HG02943 (cell line): ENCODE results near the gene CMBL.

Experiments
- ATAC-seq: cut with Tn5 transposase; IDR thresholded peaks from one replicate; pipeline ENCODE4 v1.9.1; 2021; ENCODE audit warnings: mild to moderate bottlenecking, low read depth, moderate library complexity; ENCODE audit not compliant: unreplicated experiment

Gene CMBL

DNA sequence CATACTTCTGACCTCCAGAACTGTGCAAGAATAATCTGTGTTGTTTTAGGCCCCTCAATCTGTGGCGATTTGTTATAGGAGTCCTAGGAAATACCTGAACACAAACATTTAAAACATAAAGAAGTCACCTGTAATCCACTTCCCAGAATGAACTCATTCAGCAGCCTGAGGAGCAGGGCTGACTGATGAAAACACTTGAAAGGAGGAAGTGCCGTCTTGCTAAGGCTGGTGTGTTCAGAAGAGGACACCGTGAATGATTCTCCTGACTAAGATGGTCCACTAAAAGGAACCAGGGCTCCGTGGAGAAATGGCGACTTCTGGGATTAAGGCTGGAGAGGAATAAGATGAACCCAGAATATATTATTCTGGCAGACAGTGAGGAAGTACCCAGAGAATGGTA lies 27.1 kb upstream of the CMBL start:
- ATAC-seq, result no peak

DNA sequence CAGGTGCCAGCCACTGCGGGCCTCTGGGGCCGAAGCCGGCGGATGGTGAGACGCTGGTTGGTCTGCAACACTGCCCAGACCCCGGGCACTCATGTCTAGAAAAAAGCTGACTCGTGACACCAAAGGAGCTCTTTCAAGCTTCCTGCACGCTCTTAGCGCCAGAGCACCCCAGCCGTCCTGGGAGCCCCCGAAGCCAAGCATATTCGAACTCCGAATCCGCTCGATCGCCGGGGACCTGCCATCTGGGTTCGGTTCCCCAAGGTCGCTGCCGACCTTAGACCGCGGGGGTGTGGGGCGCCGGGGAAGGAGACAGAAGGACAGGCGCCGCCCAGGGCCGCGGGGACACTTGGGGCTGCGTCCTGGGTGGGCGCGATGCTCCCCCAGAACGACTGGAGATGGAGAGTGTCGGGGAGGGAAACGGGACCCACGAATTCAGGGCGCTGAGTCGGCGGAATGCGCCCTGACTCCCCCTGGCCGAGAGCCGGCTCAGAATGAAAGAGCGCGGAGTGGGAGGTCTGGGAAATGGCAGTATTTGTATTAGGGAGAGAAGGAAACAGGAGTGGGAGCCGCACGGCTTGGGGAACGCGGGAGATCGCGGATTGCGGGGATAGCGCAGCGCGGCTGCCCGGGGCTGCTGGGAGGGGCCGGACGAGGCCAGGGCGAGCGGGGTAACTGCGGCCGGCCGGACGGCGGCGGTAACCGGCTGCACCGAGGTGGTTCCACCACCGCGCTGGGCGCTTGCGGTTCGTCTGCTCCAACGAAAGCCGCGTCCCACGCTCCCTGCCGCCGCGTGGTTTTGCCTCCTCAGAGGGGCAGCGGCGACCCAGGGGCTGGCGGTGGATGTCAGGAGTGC lies 25.7 kb upstream of the CMBL start:
- ATAC-seq, result peak; percentile 67

DNA sequence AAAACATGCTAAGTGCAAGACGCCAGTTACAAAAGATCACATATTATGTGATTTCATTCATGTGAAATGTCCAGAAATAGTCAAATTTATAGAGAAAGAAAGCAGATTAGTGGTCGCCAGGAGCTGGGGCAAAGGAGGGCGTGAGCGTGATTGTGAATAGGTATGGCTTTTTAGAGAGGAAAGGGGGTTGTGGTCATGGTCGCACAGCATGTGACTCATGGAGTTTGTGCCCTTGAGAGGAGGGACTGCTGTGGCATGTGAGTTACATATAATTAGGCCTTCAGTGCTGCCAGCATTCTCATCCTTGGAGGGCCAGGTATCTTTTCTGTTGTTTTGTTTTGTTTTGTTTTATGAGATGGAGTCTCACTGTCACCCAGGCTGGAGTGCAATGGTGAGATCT lies 24.6 kb upstream of the CMBL start:
- ATAC-seq, result no peak

DNA sequence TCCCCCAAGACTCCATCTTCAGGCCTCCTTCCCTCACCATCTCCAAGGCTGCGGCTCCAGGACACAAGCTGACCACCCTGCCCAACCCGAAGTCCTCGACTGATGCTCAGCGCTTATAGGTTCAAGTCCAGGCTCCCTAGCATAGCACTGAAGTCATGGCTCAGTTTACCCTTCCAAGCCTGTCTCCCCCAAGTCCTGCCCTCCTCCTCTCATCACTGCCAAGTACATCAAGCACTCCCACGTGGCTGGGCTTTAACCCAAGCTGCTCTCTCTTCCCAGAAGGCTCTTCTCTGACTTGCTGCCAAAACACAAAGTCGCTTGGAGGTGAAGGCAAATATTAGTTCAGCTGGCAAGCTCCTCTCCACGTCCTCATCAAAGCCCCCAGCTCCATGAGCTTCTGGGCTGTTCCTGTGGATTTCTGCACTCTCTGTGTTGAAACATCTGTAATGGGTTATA lies 23.7 kb upstream of the CMBL start:
- no peak for ATAC-seq

DNA sequence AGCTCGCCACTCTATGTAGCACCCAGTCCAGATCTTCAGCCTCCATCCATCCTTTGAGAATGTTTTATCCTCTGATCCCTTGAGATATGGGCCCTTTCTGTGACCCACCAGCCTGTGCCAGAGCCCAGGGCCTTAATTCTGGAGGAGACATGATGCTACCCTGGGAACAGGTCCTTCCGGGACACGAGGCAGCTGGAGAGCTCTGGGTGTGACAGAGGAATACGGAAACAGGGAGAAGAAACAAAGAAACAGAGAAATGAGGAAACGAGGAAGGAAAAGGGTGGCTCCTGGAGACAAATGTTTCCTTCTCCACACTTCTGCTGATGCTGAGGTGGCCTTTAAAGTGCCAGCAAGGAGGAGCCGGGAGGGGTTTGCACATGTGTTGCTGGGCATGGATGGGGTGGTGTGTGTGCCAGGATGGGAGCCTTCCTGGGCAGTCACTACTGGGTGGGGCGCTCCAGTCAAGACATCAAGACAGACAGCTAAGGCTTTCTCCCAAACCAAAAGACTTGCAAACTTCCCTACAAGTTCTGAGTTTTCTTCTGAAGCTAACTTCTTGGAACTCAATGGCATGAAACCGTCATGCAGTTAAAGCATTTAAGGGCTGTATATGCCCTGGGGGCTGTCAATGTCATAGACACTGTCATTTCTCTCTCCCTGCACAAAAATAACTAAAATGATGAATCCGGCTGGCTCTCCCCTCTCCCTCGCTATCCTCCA lies 23.0 kb upstream of the CMBL start:
- no peak for ATAC-seq

DNA sequence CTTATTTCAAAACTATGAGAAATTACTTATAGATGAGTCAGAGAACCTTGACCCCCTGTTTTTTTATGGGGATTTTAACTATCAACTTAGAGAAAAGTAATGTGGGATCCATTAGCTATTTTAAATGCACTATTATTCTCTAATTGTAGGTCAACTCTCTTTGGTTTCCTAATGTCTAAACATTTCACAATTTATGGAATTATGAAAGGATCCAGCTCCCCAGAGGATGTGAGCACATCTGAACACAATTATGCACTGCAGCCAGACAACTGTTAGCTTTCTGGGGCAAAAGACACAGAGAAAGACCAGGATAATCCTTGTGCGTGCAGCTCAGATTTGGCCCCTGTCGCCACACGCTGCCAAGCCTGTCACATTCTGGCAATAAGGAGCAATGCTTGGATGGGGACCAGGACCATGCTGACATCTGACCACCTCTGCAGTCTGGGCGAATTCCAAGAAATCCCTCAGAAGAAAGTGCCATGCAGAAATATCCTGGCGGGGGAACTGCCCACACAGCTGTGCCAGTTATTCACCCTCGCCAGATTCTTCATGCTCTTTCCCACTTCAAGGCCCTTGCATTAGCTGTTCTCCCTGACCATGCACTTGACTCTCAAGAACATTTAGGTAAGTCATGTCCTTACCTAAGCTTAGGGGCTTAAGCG lies 22.2 kb upstream of the CMBL start:
- ATAC-seq, result no peak

DNA sequence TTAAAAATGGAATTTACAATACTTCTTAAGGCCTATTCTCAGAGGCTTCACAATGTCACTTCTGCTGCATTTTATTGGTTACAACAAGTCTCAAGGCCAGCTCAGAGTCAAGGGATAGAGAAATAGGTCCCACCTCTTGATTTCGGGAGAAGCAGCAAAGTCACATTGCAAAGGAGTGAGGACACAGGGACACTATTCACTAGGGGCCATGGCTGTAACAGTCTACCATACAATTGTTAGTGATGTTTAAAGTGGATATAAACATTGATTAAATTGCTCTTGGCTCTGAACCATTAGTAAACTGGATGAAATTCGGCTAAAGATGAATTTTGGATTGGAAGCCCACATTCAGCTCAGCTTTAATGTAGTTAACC lies 21.7 kb upstream of the CMBL start:
- ATAC-seq, result no peak

DNA sequence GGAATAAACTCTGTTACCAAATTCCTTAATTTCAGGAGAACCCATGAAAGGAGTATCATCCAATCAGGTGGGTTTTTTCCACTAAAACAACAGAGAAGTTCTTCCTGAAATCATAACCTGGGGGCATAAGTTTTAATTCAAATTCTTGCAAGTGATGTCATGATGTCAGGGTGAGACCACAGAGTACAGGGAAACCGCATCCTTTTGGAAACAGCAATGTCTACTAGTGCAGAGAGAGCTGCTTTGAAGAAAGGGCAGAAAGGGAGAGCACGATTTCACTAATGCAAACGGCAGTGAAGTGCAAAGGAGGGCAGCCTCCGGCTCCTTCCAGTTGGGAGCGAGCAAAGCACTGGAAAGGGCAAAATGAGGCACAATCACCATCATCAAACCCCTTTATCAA lies 20.6 kb upstream of the CMBL start:
- no peak for ATAC-seq

DNA sequence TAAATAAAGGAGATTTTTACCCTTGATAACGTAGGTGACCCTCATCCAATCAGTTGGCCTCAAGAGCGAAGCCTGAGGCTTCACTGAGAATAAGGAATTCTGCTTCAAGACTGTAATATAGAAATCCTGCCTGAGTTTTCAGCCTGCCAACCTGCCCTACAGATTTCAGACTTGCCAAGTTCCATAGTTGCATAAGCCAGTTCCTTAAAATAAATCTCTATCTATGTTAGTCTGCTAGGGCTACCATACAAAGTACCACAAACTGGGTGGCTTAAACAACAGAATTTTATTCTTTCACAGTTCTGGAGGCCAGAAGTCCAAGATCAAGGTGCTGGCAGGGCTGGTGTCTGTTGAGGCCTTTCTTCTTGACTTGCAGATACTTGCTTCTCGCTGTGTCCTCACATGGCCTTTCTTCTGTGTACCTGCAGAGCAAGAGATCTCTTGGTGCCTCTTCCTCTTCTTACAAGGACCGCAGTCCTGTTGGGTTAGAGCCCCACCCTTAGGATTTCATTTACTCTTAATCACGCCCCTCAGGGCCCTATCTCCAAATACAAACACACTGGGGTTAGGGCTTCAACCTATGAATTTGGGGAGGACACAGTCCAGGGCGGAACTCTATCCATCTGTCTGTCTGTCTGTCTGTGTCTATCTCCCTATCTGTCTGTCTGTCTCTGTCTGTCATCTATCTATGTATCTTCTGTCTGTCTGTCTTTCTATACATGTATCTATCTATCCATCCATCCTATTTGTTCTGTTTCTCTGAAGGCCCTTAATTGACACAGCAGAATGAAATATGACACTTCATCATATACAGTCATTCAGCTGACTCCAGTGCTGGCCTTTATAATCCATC lies 17.0 kb upstream of the CMBL start:
- ATAC-seq, result no peak

DNA sequence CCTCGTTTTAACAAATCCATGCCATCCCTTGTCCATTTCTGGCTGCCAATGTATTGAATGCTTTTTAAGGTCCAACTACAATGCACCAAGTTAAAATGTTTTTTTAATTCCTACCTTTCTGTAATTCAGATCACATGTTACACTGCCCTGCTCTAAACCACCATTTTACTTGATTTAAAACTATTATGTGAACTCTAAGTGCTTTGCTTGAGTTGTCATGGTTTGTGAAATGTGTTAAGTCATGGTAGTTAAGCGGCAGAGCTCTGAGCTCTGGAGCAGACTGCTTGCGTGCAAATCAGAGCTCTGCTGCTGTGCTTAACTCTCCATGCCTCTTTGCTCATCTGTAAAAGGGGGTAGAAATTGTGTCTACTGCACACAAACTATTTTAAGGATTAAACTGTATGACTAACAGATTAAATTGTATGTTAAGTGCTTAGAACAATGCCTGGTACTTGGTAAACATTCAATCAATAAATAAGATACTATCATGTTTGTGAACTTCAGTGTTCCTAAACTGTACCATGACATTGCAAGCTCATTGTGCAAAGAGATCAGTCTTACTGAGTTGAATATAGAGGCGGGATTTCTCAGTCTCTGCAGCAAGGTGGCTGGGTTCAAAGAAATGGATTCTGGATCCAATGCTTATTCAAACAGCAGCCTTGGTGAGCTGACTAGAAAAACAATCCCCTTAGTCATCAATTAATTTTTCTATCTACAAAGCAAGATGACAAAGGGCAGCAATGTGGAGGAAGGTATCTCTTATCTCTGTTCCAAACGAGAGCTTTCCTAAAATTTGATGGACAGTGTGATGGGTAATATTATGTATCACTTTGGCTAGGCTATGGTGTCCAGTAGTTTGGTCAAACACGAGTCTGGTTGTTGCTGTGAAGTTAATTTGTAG lies 16.1 kb upstream of the CMBL start:
- ATAC-seq, result no peak

DNA sequence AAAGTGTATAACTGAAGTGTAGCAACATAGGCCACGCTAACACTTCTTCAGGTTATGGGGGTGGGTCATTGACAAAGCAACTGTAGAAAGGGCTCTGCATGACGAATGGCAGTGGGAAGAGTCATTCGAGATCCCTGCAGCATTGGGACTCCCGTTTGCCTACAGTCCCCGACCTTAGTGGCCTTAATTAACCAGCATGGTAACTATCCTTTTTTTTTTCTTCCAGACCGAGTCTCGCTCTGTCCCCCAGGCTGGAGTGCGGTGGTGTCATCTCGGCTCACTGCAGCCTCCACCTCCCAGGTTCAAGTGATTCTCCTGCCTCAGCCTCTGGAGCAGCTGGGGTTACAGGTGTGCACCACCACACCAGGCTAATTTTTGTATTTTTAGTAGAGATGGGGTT lies 14.2 kb upstream of the CMBL start:
- ATAC-seq, result no peak

DNA sequence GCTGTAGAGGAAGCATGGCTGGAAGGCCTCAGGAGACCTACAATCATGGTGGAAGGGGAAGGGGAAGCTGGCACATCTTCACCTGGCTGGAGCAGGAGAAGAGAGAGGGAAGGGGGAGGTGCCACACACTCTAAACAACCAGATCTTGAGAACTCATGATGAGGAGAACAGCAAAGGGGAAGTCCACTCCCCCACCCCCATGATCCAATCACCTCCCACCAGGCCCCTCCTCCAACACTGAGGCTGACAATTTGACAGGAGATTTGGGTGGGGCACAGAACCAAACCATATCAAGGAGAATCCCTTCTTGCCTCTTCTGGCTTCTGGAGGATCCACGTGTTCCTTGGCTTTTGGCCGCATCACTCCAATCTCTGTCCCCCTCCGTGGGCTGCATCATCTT lies 13.1 kb upstream of the CMBL start:
- ATAC-seq, result no peak

DNA sequence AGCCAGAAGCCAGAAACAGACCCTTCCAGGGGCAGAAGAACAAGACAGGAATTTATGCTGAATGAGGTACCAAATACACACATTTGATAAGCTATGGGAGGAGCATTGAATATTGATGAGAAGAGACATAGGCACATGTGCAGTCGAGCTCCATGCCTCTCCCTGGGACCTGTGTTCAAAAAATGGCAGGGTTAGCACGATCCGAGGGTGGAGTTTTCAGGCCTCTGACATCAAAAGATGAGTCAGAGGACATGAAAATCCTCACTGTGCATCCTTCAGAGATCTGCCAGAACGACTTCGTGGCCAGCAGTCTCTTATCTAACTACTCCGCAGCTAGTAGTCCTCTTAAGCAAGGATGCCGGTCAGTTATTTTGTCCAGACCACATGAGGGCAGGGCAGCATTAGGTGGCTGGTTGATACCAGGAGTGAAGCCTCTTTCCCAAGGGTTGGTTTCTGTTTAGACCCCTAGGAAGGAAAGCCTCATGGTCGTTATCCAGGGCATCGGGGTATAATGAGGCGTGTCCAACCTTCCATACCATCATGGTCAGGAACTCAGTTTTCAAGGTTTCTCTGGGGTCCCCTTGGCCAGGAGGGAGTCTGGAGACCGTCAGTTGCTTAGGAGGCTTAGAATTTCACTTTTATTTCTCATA lies 11.6 kb upstream of the CMBL start:
- no peak for ATAC-seq

DNA sequence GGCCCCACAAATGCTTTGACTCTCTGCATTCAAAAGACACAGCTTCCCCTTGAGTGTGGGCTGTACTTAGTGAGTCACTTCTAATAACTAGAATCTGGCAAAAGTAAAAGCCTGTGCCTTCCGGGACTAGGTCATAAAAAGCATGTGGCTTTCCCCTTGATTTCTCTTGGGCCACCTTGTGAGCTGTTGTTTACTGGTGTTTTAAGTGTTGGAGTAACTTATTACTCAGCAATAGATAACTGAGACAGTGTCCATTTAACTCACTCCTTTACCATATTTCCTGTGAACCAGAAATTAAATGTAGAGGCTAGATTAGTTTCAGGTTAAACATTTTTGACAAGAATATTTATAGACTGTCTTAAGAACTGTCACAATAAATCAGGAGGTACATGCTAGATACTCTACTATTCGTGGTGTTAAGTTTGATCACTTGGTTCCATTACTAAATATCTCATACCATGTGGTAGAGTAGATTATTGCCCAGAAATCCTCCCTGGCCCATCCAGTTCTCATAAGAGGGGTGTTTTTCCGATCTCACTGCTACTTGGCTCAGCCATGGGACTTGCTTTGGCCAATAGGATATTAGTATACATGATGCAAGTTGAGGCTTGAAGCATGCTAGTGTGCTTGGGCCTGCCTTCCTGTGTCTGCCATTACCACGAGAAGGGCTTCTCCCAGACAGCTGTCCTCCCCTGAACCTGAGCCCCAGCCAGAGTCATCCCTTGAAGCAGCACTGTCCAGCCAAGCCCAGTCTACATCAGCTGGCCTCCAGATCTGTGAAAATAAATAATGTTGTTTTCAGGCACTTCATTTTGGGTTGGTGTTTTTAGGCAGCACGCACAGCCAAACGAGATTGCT lies 10.4 kb upstream of the CMBL start:
- ATAC-seq, result no peak

DNA sequence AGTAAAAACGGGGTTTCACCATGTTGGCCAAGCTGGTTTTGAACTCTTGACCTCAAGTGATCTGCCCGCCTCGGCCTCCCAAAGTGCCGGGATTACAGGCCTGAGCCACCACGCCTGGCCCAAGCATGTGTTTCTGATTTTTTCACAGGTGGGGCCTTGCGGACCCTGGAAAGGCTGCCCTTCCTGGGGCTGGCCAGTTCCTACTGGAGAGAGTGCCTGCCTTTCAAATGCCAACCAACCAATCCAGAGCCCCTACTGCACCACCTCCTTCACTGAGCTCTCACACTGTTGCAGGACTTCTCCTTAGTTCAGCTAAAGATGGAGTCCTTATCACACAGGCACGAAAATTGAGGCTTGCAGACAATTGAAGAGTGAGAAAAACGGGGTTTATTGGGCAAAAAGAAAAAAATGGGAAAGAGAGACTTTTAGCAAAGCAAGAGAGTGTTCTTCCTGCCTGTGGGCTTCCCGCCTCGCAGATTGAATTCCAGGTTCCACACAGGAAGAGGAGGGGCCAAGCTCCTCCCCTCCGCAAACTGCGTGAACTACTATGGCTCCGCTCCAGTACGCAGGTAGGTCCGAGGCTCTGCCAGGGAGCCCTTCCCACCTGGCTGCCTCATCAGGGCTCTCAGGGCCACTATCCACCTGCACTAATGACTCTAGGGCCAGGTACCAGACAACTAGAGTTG lies 8.3 kb upstream of the CMBL start:
- no peak for ATAC-seq

DNA sequence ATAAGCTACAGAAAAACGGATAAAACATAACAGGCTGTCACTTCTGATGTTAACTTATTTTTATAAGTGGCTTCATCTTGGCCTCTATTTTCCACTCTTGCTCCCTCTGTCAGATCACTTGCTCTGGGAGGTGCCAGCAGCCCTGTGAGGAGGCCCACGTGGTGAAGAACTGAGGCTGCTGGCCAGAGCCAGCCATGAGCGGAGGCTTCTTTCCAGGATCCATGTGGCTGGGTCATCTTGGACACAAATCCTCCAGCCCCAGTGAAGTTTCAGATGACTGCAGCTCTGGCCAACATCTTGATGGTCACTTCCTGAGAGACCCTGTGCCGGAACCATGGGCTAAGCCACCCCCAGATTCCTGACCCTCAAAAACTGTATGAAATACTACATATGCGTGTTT lies 7.5 kb upstream of the CMBL start:
- no peak for ATAC-seq

DNA sequence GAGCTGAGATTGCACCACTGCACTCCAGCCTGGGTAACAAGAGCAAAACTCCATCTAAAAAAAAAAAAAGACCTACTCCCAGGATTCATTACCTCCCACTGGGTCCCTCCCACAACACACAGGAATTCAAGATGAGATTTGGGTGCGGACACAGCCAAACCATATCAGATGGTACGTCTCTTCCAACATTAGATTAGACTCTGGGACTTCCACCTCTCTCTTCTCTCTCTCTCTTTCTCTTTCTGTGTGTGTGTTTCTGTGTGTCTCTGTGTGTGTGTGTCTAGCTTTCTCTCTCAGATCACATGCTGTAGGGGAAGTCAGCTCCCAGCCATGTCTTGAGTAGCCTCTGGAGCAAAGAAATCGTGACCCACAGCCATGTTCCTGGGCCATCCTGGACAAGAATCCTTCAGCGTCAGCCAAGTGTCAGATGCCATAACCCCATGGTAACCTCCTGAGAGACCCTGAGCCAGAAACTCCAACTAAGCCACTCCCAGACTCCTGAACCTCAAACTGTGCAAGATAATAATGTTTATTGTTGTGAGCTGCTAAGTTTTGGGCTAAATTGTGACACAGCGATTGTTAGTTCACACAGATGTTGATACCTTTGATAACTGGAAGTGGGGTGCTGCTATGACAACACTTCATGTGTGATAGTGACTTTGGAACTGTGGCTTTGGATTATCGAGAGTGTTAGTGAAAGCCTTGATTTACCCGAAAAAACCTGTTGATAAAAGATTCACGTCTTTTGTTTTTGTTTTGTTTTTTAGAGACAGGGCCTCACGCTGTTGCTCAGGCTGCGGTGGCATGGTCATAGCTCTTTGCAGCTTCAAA lies 4.1 kb upstream of the CMBL start:
- ATAC-seq, result no peak
